Fibroblast of skin of back (primary cell): ENCODE measurements around the gene TMEM89.

Source experiments
- DNase-seq: peaks from one replicate; pipeline ENCODE4 v3.0.0-alpha.2; 2013

Gene TMEM89

GRCh38 chr3:48585411-48585810 is 36.2 kb downstream of the TMEM89 start:
- DNase-seq = no peak

DNA sequence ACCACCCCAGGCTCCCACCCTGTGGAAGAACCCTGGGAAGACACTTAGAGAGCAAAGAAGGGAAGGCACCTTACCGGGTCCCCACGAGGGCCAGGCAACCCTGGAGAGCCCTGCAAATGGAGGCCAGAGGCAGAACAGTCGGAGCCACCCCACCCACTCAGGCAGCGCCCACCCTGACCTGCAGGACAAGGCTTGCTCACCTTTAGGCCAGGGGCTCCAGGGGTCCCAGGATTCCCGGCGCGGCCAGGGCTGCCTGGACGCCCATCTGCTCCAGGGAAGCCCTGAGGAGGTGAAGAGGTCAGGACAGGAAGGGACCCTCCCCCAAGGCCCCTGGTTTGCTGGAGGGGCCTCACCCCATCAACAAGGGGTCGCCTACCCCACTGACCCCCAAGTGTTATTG is 36.7 kb downstream of the TMEM89 start:
- DNase-seq = no peak

DNA sequence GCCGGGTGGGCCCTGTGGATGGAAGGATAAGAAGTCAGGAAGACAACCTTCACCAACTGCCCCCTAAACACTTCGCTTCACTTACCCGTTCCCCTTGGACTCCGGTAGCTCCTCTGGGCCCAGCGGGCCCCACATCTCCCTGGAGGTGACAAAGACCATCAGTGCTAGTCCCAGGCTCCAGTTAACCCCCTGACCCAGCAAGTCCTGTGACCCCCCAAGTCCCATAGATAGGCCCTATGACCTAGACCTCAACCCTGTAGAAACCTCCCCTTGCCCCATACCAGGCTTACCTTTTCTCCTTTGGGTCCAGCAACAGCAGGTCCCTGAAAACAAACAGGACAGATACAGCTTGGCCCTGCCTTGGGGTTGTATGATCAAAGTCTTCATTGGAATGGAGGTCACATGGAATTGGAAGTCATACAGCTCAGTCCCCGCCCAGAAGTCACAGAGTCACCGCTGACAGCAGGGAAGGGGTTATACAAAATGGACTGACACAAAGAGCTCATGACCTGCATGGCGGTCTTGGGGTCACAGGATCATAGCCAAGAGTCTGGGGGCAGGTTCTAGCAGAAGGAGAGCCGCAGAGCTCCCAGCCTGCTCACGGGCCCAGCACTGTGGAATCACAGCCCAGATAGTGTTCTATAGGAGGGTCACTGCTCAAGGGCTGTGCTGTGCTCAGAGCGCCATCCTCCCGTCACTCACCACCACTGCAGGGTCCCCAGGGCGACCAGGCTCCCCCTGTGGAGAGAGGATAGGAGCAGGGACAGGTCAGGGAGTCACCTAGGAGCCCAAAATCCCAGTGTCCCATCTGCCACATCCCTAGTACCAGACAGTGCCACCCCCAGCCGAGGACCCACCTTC is 39.7 kb downstream of the TMEM89 start:
- DNase-seq = no peak

GRCh38 chr3:48576647-48577046 is 44.9 kb downstream of the TMEM89 start:
- DNase-seq = no peak

DNA sequence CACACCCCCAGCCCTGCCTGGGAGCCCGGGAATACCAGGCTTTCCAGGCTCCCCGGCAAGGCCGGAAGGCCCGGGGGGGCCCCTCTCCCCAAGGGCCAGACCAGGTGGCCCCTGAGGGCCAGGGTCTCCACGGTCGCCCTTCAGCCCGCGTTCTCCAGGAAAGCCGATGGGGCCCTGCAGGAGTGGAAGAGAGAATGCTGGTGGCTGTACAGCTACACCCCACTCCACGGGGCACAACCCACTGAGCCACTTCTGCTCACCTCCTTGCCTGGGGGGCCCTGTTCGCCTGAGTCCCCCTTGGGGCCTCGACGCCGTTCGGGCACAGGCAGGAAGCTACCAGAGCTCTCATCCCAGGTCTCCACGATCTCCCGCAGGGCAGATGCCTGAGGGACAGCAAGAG is 46.2 kb downstream of the TMEM89 start:
- no peak for DNase-seq

DNA sequence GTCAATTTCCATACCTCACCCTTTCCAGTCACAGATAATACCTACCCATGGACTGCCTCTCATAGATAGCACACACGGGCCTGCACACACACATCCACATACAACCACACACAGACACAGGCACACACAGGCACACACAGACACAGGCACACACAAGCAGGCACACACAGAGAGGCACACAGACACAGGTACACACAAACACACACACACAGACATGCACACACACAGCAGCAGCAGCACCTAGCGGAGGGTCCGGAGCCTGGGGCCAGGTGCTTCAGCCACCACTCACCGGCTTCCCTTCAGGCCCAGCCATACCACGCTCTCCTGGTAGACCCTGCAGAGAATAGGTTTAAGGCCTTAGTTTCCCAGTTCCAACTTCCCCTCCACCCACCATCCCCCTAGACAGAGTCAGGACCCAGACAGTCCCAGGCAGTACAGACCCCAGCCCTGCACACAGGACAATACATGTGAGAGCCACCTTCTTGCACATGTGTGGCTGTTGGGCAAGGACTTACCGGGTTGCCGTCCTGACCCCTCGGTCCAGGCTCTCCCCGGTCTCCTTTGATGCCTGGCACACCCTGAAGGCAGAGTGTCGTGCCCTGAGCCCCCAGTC is 47.5 kb downstream of the TMEM89 start:
- DNase-seq = no peak

GRCh38 chr3:48572517-48572916 is 49.1 kb downstream of the TMEM89 start:
- no peak for DNase-seq

- DNase-seq = no peak
Observed at GRCh38 chr3:48571938-48572337, 49.6 kb downstream of the TMEM89 start.
